ENCODE measurements around the gene MAGI1.

Gene MAGI1

DNA sequence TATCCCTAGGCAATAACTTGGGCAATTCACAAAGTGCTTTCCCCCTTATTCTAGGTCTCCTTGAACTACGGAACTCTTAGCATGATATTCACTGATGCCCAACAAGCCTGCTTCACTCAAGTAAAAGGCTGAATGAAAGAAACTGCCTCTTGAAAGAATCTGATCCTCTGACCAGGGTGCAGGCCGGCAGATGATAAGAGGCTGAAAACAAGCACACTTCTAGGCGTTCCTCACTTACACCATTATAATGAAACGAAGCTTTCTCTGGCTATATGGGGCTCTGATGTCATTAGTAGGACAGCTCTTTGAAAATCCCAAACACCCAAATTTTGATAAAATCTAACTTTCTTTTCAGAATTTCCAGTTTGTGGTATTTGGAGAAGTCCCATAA lies 28.4 kb downstream of the MAGI1 start:
- no peaks in the 10 kb centered on the region for H3K9me3 ChIP-seq (ENCODE audit: control insufficient read depth, low read depth, low read length)
- peaks cover 19% of the 10 kb centered on the region for H3K4me1 ChIP-seq (ENCODE audit: control insufficient read depth, low read depth, low read length)
- H3K36me3 ChIP-seq (ENCODE audit: control insufficient read depth, low read depth, low read length), result no peaks in the 10 kb centered on the region
- no peak overlapping the region for H3K27ac ChIP-seq (ENCODE audit: low read length)
- no peaks in the 10 kb centered on the region for H3K27me3 ChIP-seq (ENCODE audit: control insufficient read depth, insufficient read depth, low read length)
- H3K9ac ChIP-seq (ENCODE audit: low read length), result no peak overlapping the region
- H3K4me3 ChIP-seq (ENCODE audit: low read length), result peak overlapping the region; percentile 11

DNA sequence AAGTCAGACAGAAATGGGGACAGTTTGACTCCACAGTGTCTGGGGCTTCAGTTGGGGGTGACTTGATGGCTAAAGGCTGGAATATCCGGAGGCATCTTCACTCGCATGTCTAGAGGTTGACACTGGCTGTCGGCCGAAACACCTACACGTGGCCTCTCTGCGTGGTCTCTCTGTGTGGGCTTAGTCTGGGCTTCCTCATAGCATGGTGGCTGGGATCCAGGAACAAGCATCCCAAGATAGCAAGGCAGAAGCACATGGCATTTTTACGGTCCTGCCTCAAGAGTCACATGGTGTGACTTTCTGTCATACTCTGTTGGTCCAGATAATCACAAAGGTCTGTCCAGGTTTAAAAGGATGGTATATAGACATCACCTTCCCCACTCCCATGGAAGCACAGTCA lies 34.5 kb downstream of the MAGI1 start:
- Histone ChIP-seq H3K4me1 (ENCODE audit: control insufficient read depth, low read depth, low read length) (peaks cover 5% of the 10 kb centered on the region), H3K9me3 (ENCODE audit: control insufficient read depth, low read depth, low read length) (no peaks in the 10 kb centered on the region), H3K4me3 (ENCODE audit: low read length) (no peak overlapping the region), H3K9ac (ENCODE audit: low read length) (no peak overlapping the region), H3K36me3 (ENCODE audit: control insufficient read depth, low read depth, low read length) (no peaks in the 10 kb centered on the region), H3K27ac (ENCODE audit: low read length) (no peak overlapping the region), H3K27me3 (ENCODE audit: control insufficient read depth, insufficient read depth, low read length) (no peaks in the 10 kb centered on the region)

DNA sequence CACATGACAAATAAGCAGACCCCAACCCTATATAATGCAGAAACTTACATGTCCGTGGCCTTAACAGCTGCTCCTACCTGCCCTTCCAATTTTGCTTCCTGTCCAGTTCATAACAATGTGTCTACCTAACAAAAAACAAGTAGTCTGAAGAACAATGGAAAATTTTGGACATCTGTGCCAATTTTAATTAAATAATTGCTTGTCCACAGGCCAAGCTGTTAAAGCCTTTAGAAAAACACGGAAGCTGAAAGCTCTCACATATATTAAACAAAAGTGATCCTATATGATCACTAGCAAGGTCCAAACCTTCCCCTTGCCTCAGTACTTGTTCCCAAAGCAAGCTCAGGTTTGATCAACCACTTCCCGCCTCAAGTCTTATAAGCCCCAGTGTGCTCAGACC lies 37.1 kb downstream of the MAGI1 start:
- no peaks in the 10 kb centered on the region for H3K9me3 ChIP-seq (ENCODE audit: control insufficient read depth, low read depth, low read length)
- no peaks in the 10 kb centered on the region for H3K27me3 ChIP-seq (ENCODE audit: control insufficient read depth, insufficient read depth, low read length)

DNA sequence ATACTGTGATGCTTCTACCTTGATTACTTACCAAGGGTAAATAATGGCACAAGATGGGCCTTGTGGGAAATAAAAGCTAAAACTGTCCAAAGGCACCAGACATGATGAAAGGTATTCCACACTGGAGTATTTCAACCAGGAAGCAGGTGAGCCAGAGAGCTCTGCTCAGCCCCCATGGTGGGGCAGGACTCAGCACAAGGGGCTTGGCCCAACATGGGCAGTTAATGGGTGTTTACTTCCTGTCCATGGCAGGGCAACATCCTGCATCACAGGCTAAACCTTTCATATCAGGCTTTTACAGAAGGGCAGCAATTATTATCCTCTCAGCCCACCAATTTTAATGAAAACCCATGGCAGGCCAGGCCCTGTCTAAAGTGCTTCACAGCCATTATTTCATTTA lies 38.2 kb downstream of the MAGI1 start:
- Histone ChIP-seq H3K27me3 (ENCODE audit: control insufficient read depth, insufficient read depth, low read length) (no peaks in the 10 kb centered on the region), H3K9me3 (ENCODE audit: control insufficient read depth, low read depth, low read length) (no peaks in the 10 kb centered on the region), H3K4me1 (ENCODE audit: control insufficient read depth, low read depth, low read length) (peaks cover 5% of the 10 kb centered on the region), H3K4me3 (ENCODE audit: low read length) (no peak overlapping the region), H3K36me3 (ENCODE audit: control insufficient read depth, low read depth, low read length) (no peaks in the 10 kb centered on the region), H3K9ac (ENCODE audit: low read length) (no peak overlapping the region), H3K27ac (ENCODE audit: low read length) (no peak overlapping the region)

More for the DNA sequence above, 37.1 kb downstream of the MAGI1 start:
- Histone ChIP-seq H3K9ac (ENCODE audit: low read length) (no peak overlapping the region), H3K4me3 (ENCODE audit: low read length) (no peak overlapping the region), H3K36me3 (ENCODE audit: control insufficient read depth, low read depth, low read length) (no peaks in the 10 kb centered on the region), H3K4me1 (ENCODE audit: control insufficient read depth, low read depth, low read length) (peaks cover 5% of the 10 kb centered on the region), H3K27ac (ENCODE audit: low read length) (no peak overlapping the region)

DNA sequence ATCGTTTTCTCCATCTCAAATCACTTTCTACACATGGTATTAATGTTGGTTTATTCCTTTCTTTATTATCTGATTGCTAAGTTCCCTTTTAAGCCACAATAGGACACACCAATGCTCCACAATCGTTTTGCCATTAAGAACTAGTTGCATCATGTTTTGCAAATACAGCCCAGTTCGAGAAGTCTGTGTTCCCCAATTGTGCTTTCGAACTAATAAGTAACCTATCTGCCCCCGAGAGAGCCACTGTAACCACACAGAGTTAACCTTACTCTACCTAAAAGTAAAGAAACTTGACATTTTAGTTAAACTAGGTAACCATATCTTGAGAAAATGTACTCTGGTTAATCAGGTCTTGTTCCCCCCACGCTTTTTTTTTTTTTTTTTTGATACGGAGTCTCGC lies 39.1 kb downstream of the MAGI1 start:
- Histone ChIP-seq H3K27me3 (ENCODE audit: control insufficient read depth, insufficient read depth, low read length) (no peaks in the 10 kb centered on the region), H3K27ac (ENCODE audit: low read length) (no peak overlapping the region), H3K4me3 (ENCODE audit: low read length) (no peak overlapping the region), H3K36me3 (ENCODE audit: control insufficient read depth, low read depth, low read length) (no peaks in the 10 kb centered on the region), H3K4me1 (ENCODE audit: control insufficient read depth, low read depth, low read length) (peaks cover 11% of the 10 kb centered on the region), H3K9ac (ENCODE audit: low read length) (no peak overlapping the region), H3K9me3 (ENCODE audit: control insufficient read depth, low read depth, low read length) (no peaks in the 10 kb centered on the region)

DNA sequence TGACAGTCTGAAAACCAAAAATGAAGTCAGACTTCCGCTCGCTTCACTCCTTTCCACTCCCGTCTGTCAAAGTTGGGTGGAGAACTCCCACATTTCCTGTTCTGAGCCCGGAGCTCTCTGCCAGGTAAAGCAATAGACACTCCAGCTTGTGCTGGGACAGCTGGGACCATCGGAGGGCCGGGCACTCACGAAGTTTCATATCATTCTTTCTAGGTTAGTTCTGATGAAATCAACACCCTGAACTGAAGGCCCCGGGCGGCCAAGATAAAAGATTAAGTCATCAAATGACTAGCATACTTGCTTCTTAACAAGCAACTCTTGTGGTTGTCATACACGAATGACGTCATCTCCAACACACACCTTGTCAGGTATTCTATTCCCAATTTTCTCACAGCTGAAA lies 42.1 kb downstream of the MAGI1 start:
- Histone ChIP-seq H3K27ac (ENCODE audit: low read length) (no peak overlapping the region), H3K36me3 (ENCODE audit: control insufficient read depth, low read depth, low read length) (no peaks in the 10 kb centered on the region), H3K9me3 (ENCODE audit: control insufficient read depth, low read depth, low read length) (no peaks in the 10 kb centered on the region), H3K27me3 (ENCODE audit: control insufficient read depth, insufficient read depth, low read length) (no peaks in the 10 kb centered on the region), H3K4me3 (ENCODE audit: low read length) (no peak overlapping the region), H3K9ac (ENCODE audit: low read length) (no peak overlapping the region), H3K4me1 (ENCODE audit: control insufficient read depth, low read depth, low read length) (peaks cover 14% of the 10 kb centered on the region)

DNA sequence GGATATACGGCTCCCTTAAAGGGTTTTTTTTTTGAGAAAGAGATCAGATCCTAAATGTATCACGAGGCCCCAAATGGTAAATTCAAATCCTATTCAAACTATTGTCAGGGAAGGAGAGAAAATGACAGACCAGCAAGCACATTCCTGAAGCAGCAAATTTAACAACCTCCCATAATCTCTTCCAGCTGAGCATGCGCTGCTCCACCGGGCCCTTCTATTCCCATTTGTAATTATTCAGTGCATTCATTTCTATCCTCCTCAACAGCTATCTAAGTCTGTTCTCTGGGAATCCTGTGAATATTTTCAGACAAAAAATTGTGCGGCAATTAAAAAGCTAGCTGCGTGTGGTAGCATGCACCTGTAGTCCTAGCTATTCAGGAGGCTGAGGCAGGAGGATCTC lies 43.2 kb downstream of the MAGI1 start:
- Histone ChIP-seq H3K27me3 (ENCODE audit: control insufficient read depth, insufficient read depth, low read length) (no peaks in the 10 kb centered on the region), H3K36me3 (ENCODE audit: control insufficient read depth, low read depth, low read length) (no peaks in the 10 kb centered on the region), H3K4me3 (ENCODE audit: low read length) (no peak overlapping the region), H3K9me3 (ENCODE audit: control insufficient read depth, low read depth, low read length) (no peaks in the 10 kb centered on the region), H3K27ac (ENCODE audit: low read length) (no peak overlapping the region), H3K4me1 (ENCODE audit: control insufficient read depth, low read depth, low read length) (peaks cover 14% of the 10 kb centered on the region), H3K9ac (ENCODE audit: low read length) (no peak overlapping the region)

DNA sequence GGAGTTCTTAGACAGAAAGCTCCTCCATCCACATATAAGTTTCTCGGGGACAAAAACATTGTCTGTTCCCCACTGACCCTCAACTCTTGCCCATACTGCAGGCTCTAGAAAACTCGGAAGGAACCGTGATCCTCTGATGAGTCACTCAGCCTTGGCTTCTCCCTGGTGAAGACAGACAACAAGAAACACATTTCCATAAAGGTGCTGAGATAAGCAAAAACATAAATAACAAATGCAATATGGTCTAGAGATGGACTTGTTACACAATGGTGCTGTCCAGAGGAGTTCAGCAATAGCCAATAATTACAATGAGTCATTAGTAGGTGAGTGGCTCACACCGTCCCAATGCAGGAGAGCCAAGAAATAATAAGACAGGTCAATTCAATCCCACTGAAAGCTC lies 43.7 kb downstream of the MAGI1 start:
- Histone ChIP-seq H3K4me3 (ENCODE audit: low read length) (no peak overlapping the region), H3K27ac (ENCODE audit: low read length) (no peak overlapping the region), H3K36me3 (ENCODE audit: control insufficient read depth, low read depth, low read length) (no peaks in the 10 kb centered on the region), H3K4me1 (ENCODE audit: control insufficient read depth, low read depth, low read length) (peaks cover 9% of the 10 kb centered on the region), H3K27me3 (ENCODE audit: control insufficient read depth, insufficient read depth, low read length) (no peaks in the 10 kb centered on the region), H3K9ac (ENCODE audit: low read length) (no peak overlapping the region), H3K9me3 (ENCODE audit: control insufficient read depth, low read depth, low read length) (no peaks in the 10 kb centered on the region)

DNA sequence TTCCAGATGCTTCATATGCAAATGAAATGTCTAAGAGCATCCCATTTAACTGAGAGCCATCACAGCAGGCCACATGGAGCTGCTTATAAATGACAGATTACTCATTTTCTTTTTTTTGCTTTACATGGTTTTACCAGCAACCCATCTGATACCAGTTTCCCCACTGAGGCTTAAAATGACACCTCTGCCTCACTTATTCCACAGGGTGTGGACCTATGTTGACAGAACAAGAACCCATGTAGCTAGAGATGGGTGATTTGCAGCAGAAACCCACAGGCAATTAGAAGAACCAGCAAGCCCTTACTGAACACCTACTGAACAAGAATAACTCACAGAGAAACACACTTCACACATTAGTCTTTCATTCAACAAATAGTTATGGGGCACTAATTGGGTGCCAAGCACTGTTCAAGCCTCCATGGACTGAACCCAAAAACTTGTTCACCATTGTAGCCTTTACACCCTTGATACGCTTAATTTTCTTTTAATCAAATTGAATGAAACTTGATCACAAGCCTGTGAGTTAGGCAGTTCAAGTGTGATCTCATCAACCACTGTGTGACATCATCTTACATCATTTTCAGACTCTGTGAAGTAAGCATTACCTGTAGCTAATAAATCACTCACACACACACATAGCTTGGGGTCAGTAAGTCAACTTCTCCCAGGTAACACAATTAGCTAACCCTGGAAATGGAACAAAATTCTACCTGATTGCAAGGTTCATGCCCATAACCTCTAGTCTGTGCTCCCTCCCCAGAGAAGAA lies 45.4 kb downstream of the MAGI1 start:
- Histone ChIP-seq H3K4me1 (ENCODE audit: control insufficient read depth, low read depth, low read length) (peaks cover 9% of the 10 kb centered on the region), H3K27ac (ENCODE audit: low read length) (no peak overlapping the region), H3K9ac (ENCODE audit: low read length) (no peak overlapping the region), H3K9me3 (ENCODE audit: control insufficient read depth, low read depth, low read length) (no peaks in the 10 kb centered on the region), H3K4me3 (ENCODE audit: low read length) (no peak overlapping the region), H3K27me3 (ENCODE audit: control insufficient read depth, insufficient read depth, low read length) (no peaks in the 10 kb centered on the region), H3K36me3 (ENCODE audit: control insufficient read depth, low read depth, low read length) (no peaks in the 10 kb centered on the region)

DNA sequence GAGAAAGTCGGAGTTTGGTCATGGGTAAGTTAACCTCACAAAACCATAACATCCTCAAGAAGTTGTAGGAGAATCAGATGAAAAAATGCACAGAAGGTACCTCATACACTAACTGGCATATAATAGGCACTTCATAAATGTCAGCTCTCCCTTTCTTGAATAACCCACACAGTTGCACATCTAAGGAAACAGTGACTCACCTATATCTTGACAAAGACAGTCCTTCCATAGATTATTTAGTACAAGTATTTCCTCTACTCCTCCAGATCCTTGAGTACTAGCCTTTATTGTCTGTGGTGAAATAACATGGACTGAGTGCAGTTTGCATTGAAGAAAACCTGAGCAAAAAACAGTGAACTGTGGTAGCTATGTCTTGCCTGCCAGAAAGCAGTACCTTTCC lies 46.6 kb downstream of the MAGI1 start:
- no peak overlapping the region for H3K4me3 ChIP-seq (ENCODE audit: low read length)
- H3K4me1 ChIP-seq (ENCODE audit: control insufficient read depth, low read depth, low read length), result peaks cover 9% of the 10 kb centered on the region
- no peaks in the 10 kb centered on the region for H3K36me3 ChIP-seq (ENCODE audit: control insufficient read depth, low read depth, low read length)
- no peak overlapping the region for H3K27ac ChIP-seq (ENCODE audit: low read length)
- no peak overlapping the region for H3K9ac ChIP-seq (ENCODE audit: low read length)
- no peaks in the 10 kb centered on the region for H3K27me3 ChIP-seq (ENCODE audit: control insufficient read depth, insufficient read depth, low read length)
- no peaks in the 10 kb centered on the region for H3K9me3 ChIP-seq (ENCODE audit: control insufficient read depth, low read depth, low read length)

DNA sequence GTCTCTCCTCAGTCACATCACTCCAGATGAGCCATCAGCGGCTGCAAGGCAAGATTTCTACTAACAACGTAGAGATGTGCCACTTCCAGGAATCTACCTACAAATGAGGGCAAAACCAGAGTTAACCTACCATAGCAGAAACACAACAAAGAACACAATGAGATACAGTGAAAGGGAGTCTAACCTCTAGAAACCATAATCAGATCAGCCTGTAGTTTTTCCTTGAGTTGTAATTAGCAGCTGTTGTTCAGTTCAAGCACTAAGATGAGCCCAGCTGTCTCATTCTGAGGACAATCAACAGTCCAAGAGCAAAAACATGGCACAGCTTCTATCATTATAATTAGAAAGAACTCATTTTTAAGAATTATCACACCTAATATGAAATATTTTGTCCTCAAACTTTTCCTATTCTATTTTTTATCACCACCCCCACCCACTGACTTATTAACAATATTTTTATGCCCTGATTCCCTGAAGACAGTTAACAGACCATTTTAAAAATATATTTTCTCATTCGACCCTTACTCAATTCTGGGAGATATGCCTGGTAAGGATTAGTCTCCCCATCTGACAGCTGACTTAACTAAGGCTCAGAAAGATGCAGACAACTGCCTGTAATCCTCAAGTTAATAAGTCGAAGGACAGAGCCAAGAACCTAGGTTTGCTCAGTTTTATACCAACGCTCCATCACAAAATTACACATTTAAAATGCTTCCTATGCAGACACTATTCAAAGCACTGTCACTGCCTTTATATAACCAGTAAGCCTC lies 50.1 kb downstream of the MAGI1 start:
- Histone ChIP-seq H3K27ac (ENCODE audit: low read length) (no peak overlapping the region), H3K9ac (ENCODE audit: low read length) (no peak overlapping the region), H3K36me3 (ENCODE audit: control insufficient read depth, low read depth, low read length) (no peaks in the 10 kb centered on the region), H3K9me3 (ENCODE audit: control insufficient read depth, low read depth, low read length) (no peaks in the 10 kb centered on the region), H3K27me3 (ENCODE audit: control insufficient read depth, insufficient read depth, low read length) (no peaks in the 10 kb centered on the region), H3K4me3 (ENCODE audit: low read length) (no peak overlapping the region), H3K4me1 (ENCODE audit: control insufficient read depth, low read depth, low read length) (peaks cover 3% of the 10 kb centered on the region)

DNA sequence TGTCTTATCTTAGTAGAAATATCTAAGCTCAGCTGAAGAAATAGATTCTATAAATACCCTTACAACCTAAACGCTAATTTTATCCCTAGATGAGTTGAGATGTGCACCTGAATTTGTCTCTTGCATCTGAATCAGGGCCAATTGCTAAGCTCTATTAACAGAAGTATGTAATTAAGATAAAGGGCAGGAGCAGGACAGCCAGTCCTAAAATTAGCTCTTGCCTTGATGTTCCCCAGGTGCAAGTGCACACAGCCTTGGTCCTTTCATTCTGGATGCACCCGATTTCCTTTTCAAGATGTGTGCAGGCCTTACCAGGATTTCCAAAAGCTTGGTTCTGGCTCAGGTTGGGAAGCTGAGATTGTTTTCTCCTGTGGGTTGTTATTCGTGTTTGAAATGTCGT lies 52.4 kb downstream of the MAGI1 start:
- no peak overlapping the region for H3K4me3 ChIP-seq (ENCODE audit: low read length)
- H3K36me3 ChIP-seq (ENCODE audit: control insufficient read depth, low read depth, low read length), result no peaks in the 10 kb centered on the region
- no peaks in the 10 kb centered on the region for H3K9me3 ChIP-seq (ENCODE audit: control insufficient read depth, low read depth, low read length)
- no peaks in the 10 kb centered on the region for H3K27me3 ChIP-seq (ENCODE audit: control insufficient read depth, insufficient read depth, low read length)
- no peak overlapping the region for H3K9ac ChIP-seq (ENCODE audit: low read length)
- H3K27ac ChIP-seq (ENCODE audit: low read length), result no peak overlapping the region
- H3K4me1 ChIP-seq (ENCODE audit: control insufficient read depth, low read depth, low read length), result peaks cover 3% of the 10 kb centered on the region
